ENCODE results near the gene TBC1D7. TPM values are rescaled to one million over a fixed set of nuclear protein-coding genes. Genes with fewer than 3 reads are reported as not detected.

The TBC1D7 gene
- total RNA-seq, 2 experiments from 2014 or later: 21.3 to 23.8 TPM

- intact Hi-C loops (cut with micrococcal nuclease): no loop called here
- ATAC-seq: no peak
- CTCF ChIA-PET: no interaction called here
- TF ChIP-seq CTCF (IDR thresholded peaks at IDR 0.05): no peak
- peaks cover 2% of the 10 kb centered on the region for H3K9me3 Mint-ChIP-seq
- DNase-seq: no peak
- POLR2A ChIA-PET: no interaction called here
- H3K27ac Mint-ChIP-seq: no peak overlapping the region
- H3K4me1 Mint-ChIP-seq (ENCODE audit: low read depth): peaks cover 5% of the 10 kb centered on the region
- H3K27me3 Mint-ChIP-seq: no peaks in the 10 kb centered on the region
- H3K36me3 Mint-ChIP-seq (ENCODE audit: low read depth): no peaks in the 10 kb centered on the region
- no peak overlapping the region for H3K4me3 Mint-ChIP-seq
Observed at GRCh38 chr6:13260101-13260598, 68.2 kb downstream of the TBC1D7 start.

GRCh38 chr6:13259393-13259792, 68.9 kb downstream of the TBC1D7 start:
- CTCF ChIA-PET: interaction anchor here (1.1 kb wide), 1 partner anchor 27 kb away, joined by 3 read pairs; no protein-coding TSS in a partner anchor
- POLR2A ChIA-PET: no interaction called here

GRCh38 chr6:13256266-13257001, 71.9 kb downstream of the TBC1D7 start:
- intact Hi-C loops (cut with micrococcal nuclease): no loop called here
- H3K9me3 Mint-ChIP-seq: peaks cover 2% of the 10 kb centered on the region
- CTCF ChIA-PET: no interaction called here

More at GRCh38 chr6:13259393-13259792, 68.9 kb downstream of the TBC1D7 start:
- no peak for TF ChIP-seq CTCF (IDR thresholded peaks at IDR 0.05)
- Mint-ChIP-seq H3K4me1 (ENCODE audit: low read depth) (peaks cover 7% of the 10 kb centered on the region), H3K9me3 (peaks cover 2% of the 10 kb centered on the region), H3K36me3 (ENCODE audit: low read depth) (no peaks in the 10 kb centered on the region), H3K4me3 (no peak overlapping the region), H3K27me3 (no peaks in the 10 kb centered on the region), H3K27ac (no peak overlapping the region)
- intact Hi-C loops (cut with micrococcal nuclease): no loop called here
- DNase-seq (no peak), ATAC-seq (no peak)

More at GRCh38 chr6:13256266-13257001, 71.9 kb downstream of the TBC1D7 start:
- POLR2A ChIA-PET: interaction anchor here (0.6 kb wide), 1 partner anchor 59 kb away, joined by 3 read pairs; no protein-coding TSS in a partner anchor
- DNase-seq (no peak), ATAC-seq (no peak)
- H3K4me3 Mint-ChIP-seq: no peak overlapping the region
- peaks cover 2% of the 10 kb centered on the region for H3K4me1 Mint-ChIP-seq (ENCODE audit: low read depth)
- no peak for TF ChIP-seq CTCF (IDR thresholded peaks at IDR 0.05)
- no peak overlapping the region for H3K27ac Mint-ChIP-seq
- no peaks in the 10 kb centered on the region for H3K36me3 Mint-ChIP-seq (ENCODE audit: low read depth)
- no peaks in the 10 kb centered on the region for H3K27me3 Mint-ChIP-seq

Other genes with a start within 250 kb of the TBC1D7 start
- 10 to 100 TPM; 12.3 to 12.9 TPM for gene GFOD1, start 159.1 kb upstream of the TBC1D7 start, total RNA-seq
- 10 to 100 TPM in 1 of 2 experiments, 1 to 10 TPM in 1; 9.4 to 13.5 TPM for gene SIRT5, start 246.1 kb upstream of the TBC1D7 start, total RNA-seq

All from activated CD8-positive, alpha-beta T cell treated with anti-CD3 and anti-CD28 coated beads for 36 hours (primary cell).